HG03565 (cell line): ENCODE data around the gene CYP26C1.

ENCODE experiments used
- ATAC-seq: cut with Tn5 transposase; IDR thresholded peaks from one replicate; pipeline ENCODE4 v1.9.1; 2021; ENCODE audit warnings: mild to moderate bottlenecking, moderate library complexity; ENCODE audit not compliant: unreplicated experiment

Gene CYP26C1

DNA sequence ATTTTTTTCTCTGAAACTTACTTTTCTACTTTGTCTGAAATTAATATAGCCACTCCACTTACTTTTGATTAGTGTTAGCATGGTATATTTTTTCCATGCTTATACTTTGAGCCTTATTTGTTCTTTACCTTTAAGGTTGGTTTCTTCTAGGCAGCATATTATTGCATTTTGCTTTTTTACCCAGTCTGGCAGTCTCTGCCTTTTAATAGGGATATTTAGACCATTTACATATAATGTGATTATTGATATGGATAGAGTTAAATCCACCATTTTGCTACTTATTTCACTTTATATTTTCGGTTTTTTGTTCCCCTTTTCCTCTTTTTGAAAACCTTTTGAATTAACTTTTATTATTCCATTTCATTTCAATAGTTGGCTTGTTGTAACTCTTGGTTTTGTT is 43.4 kb downstream of the CYP26C1 start:
- no peak for ATAC-seq

DNA sequence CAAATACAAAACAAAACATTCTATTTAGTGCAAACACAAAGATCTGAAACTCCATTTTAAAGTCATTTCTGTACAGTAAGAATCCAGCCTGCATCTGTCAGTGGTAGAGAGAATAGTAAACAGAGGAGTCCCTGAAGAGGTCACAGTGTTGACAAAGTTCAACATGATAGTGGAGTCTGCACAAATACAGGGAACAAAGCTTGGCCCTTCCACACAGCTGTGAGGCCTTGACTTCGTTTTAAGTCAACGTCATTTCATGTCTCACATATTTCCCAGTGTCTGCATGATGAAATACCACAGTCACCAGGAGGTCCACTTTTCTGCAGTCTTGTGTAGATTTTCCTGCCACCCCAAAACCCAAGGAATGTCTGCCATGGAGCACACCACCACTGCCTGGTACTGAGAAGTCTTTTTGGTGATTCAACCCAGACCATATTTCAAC is 46.1 kb downstream of the CYP26C1 start:
- no peak for ATAC-seq

DNA sequence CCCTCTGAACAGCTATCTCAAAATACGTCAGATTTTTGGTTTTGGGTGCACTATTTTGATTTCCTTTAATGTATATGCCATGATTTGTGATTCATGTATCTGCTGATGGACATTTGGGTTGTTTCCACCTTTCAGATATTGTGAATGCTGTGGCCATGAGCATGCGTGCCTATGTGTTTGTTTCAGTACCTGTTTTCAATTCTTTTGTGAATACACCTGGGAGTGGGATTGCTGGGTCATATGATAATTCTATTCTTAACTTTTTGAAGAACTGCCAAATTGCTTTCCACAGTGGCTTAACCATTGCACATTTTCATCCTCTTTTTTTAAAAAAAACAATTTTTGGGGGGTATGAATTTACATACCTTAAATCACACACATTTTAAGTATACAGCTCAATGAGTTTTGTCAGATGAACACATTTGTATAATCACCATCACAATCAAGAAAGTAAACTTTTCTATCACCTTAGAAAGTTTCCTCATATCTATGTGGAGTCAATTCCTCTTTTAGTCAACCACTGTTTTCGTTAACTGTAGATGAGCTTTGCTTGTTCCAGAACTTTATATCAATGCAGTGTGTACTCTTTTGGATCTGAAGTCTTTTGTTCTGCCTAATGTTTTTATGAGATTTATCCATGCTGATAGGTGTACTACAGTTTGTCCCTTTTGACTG is 50.0 kb downstream of the CYP26C1 start:
- ATAC-seq, result peak; percentile 78

DNA sequence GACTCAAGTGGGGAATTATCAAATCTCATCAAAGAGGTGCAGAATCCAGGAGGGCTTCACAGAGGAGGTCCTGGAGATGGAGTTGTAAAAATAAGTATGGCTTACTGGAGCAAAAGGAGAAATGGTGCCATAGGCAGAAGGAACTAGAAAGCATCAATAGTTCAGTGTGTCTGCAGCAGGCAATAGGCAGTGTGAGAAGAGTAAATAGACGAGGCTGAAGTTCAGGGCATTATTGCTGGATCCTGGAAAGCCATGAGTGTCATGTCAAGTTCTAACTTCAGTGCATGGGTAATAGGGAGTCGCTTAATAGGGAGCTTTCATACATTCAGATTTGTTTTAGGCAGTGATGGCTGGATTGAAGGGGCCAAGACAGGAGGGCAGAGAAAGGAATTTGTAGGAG is 52.4 kb downstream of the CYP26C1 start:
- no peak for ATAC-seq

GRCh38 chr10:93115661-93116383 is 55.2 kb downstream of the CYP26C1 start:
- ATAC-seq, result peak; percentile 56
